Naive thymus-derived CD8-positive, alpha-beta T cell (primary cell): ENCODE data around the gene ACBD5. TPM values are rescaled to one million over a fixed set of nuclear protein-coding genes. Genes with fewer than 3 reads are reported as not detected.
A peak's percentile ranks its signal among the peaks of the same experiment; 100 is the strongest.
"Not testable (repeated sequence)": the region's sequence is repeated elsewhere in the genome, so short reads cannot be mapped to it uniquely, and the experiment has no call there.

Experiments
- ATAC-seq, 2 donors: fragments of 150-1000 bp; cut with Tn5 transposase in 1 of 2; sonication (Bioruptor Pico), chemical (Tn5 transposase) in 1 of 2; 1 replicate in 1 of 2; 2 replicates in 1 of 2; pipeline ENCODE4 v1.10.0; 2021; ENCODE audit warnings: mild to moderate bottlenecking in 2 of 2, moderate library complexity in 2 of 2
- POLR2A ChIA-PET: fragments of 350-600 bp; sonication (Branson Sonifier 250); formaldehyde crosslinking; loops from one replicate; lab custom pipeline; 2021; ENCODE audit warnings: antibody characterized with exemption; lab: Charles Lee
- DNase-seq, 10 donors: peaks; one replicate each; pipeline versions ENCODE4 v3.0.0 to v3.0.0-alpha.2; 2020 to 2022
- H3K27ac Mint-ChIP-seq, 10 donors: one replicate each; pipeline ENCODE4 v1.8.0; 2020 to 2022; ENCODE audit warnings: mild to moderate bottlenecking in 10 of 10, mixed read lengths in 10 of 10, moderate library complexity in 4 of 10, inconsistent platforms in 1 of 10
- H3K27me3 Mint-ChIP-seq, 5 donors: one replicate each; pipeline ENCODE4 v1.8.0; 2021 to 2022; ENCODE audit warnings: mixed read lengths in 5 of 5
- H3K36me3 Mint-ChIP-seq, 3 donors: one replicate each; pipeline ENCODE4 v1.8.0; 2020 to 2022; ENCODE audit warnings: mixed read lengths in 3 of 3, mild to moderate bottlenecking in 2 of 3, inconsistent platforms in 1 of 3
- H3K4me1 Mint-ChIP-seq, 4 donors: one replicate each; pipeline ENCODE4 v1.8.0; 2021 to 2022; ENCODE audit warnings: mixed read lengths in 4 of 4
- H3K4me3 Mint-ChIP-seq, 10 donors: one replicate each; pipeline ENCODE4 v1.8.0; 2020 to 2022; ENCODE audit warnings: mild to moderate bottlenecking in 10 of 10, mixed read lengths in 10 of 10, moderate library complexity in 6 of 10, inconsistent platforms in 1 of 10
- H3K9me3 Mint-ChIP-seq, 9 donors: one replicate each; pipeline ENCODE4 v1.8.0; 2020 to 2022; ENCODE audit warnings: mixed read lengths in 9 of 9, mild to moderate bottlenecking in 3 of 9, inconsistent platforms in 1 of 9, moderate library complexity in 1 of 9
- polyA plus RNA-seq, 3 donors: library from polyadenylated mRNA; unstranded; fragments of 300-500 nt; fragmentation: Illumina TruSeq; gene quantifications; one replicate each; pipeline ENCODE4 v1.2.3, GENCODE V29; 2021
- total RNA-seq, 8 experiments: library from RNA in 2 of 8; stranded (reverse) in 2 of 8; gene quantifications; one replicate each; pipeline ENCODE4 v1.2.3 and lab custom pipeline; 2021 to 2026

Gene ACBD5
- total and polyA plus RNA-seq, 5 experiments from 2014 or later = 7.4 to 23.6 (median 12.1) TPM

- Mint-ChIP-seq H3K36me3 (peaks cover 3 to 30% (median 9%) of the 10 kb centered on the region in 3 donors), H3K4me1 (no peaks in the 10 kb centered on the region), H3K4me3 (no peak overlapping the region), H3K27me3 (no peaks in the 10 kb centered on the region), H3K9me3 (no peaks in the 10 kb centered on the region), H3K27ac (no peak overlapping the region)
- no peak for ATAC-seq
- DNase-seq = no peak
- POLR2A ChIA-PET = no interaction called here
Measured at GRCh38 chr10:27188259-27188658, 52.3 kb downstream of the ACBD5 start.

GRCh38 chr10:27169849-27170248 lies 70.7 kb downstream of the ACBD5 start:
- Mint-ChIP-seq H3K27ac (no peak overlapping the region), H3K4me3 (no peak overlapping the region), H3K36me3 (peaks cover 0 to 62% (median 12%) of the 10 kb centered on the region in 3 donors), H3K9me3 (no peaks in the 10 kb centered on the region), H3K4me1 (no peaks in the 10 kb centered on the region), H3K27me3 (no peaks in the 10 kb centered on the region)
- ATAC-seq (no peak), DNase-seq (no peak)
- POLR2A ChIA-PET = no interaction called here

- H3K4me3 Mint-ChIP-seq = peak overlapping the region in 1 of 10 donors; percentile 31
- peaks cover 14 to 28% (median 24%) of the 10 kb centered on the region in 4 donors for H3K4me1 Mint-ChIP-seq
- POLR2A ChIA-PET = no interaction called here
- ATAC-seq (no peak), DNase-seq (no peak)
- H3K27ac Mint-ChIP-seq = peak overlapping the region in 1 of 10 donors; percentile 34
- peaks cover 15 to 43% (median 18%) of the 10 kb centered on the region in 3 donors for H3K36me3 Mint-ChIP-seq
- H3K9me3 Mint-ChIP-seq = peaks cover 0 to 4% (median 0%) of the 10 kb centered on the region in 9 donors
- H3K27me3 Mint-ChIP-seq = peaks cover 0 to 4% (median 0%) of the 10 kb centered on the region in 5 donors
Measured at GRCh38 chr10:27158421-27158820, 82.2 kb downstream of the ACBD5 start.

GRCh38 chr10:27157150-27157549 lies 83.4 kb downstream of the ACBD5 start:
- DNase-seq (no peak), ATAC-seq (no peak)
- H3K9me3 Mint-ChIP-seq = peaks cover 0 to 4% (median 0%) of the 10 kb centered on the region in 9 donors
- H3K27me3 Mint-ChIP-seq = peaks cover 0 to 4% (median 0%) of the 10 kb centered on the region in 5 donors
- POLR2A ChIA-PET = interaction anchor here (0.7 kb wide), 1 partner anchor 9 kb away, joined by 6 read pairs; no protein-coding TSS in a partner anchor
- H3K36me3 Mint-ChIP-seq = peaks cover 14 to 33% (median 15%) of the 10 kb centered on the region in 3 donors
- peaks cover 24 to 41% (median 36%) of the 10 kb centered on the region in 4 donors for H3K4me1 Mint-ChIP-seq
- peak overlapping the region; percentile 80 to 100 (median 92) for H3K27ac Mint-ChIP-seq
- H3K4me3 Mint-ChIP-seq = peak overlapping the region; percentile 66 to 100 (median 96)

GRCh38 chr10:27156566-27156965 lies 84.0 kb downstream of the ACBD5 start:
- H3K27me3 Mint-ChIP-seq, ATAC-seq, H3K9me3 Mint-ChIP-seq, DNase-seq: not testable (repeated sequence)
- POLR2A ChIA-PET = interaction anchor here (0.7 kb wide), 2 partner anchors 8 to 204 kb away, joined by 6 read pairs; no protein-coding TSS in a partner anchor
- Mint-ChIP-seq H3K4me3 (peak overlapping the region; percentile 74 to 100 (median 98)), H3K27ac (peak overlapping the region in 9 of 10 donors; percentile 97 to 100 (median 100)), H3K4me1 (peaks cover 25 to 43% (median 39%) of the 10 kb centered on the region in 4 donors), H3K36me3 (peaks cover 8 to 27% (median 13%) of the 10 kb centered on the region in 3 donors)

- DNase-seq (peak; percentile 93 to 98 (median 95)), ATAC-seq (peak; percentile 79 to 80)
- peak within 1 kb of the TSS; percentile 92 to 100 (median 98) for H3K4me3 Mint-ChIP-seq
- peaks cover 28 to 55% (median 51%) of the 10 kb centered on the region in 4 donors for H3K4me1 Mint-ChIP-seq
- peaks cover 8 to 22% (median 15%) of the 10 kb centered on the region in 3 donors for H3K36me3 Mint-ChIP-seq
- peaks cover 0 to 4% (median 0%) of the 10 kb centered on the region in 9 donors for H3K9me3 Mint-ChIP-seq
- POLR2A ChIA-PET = interaction anchor here (0.6 to 2.9 kb wide), 12 partner anchors 48 to 1377 kb away, joined by 3 to 41 read pairs (median 6); partner anchors contain the start of genes ACBD5, ANKRD26, PDSS1 and RAB18
- peak within 1 kb of the TSS; percentile 97 to 100 (median 100) for H3K27ac Mint-ChIP-seq
- peaks cover 0 to 4% (median 0%) of the 10 kb centered on the region in 5 donors for H3K27me3 Mint-ChIP-seq
Measured at GRCh38 chr10:27155066-27155754, 85.4 kb downstream of the ACBD5 start, which contains the start of gene MASTL. MASTL (plus strand) TSS chr10:27155352; CDS start chr10:27155427, 75 bp downstream.

GRCh38 chr10:27153845-27154193 lies 86.8 kb downstream of the ACBD5 start:
- Mint-ChIP-seq H3K27ac (peak overlapping the region; percentile 97 to 100 (median 100)), H3K9me3 (peaks cover 0 to 4% (median 0%) of the 10 kb centered on the region in 9 donors), H3K4me3 (peak overlapping the region; percentile 92 to 100 (median 98)), H3K27me3 (peaks cover 0 to 4% (median 0%) of the 10 kb centered on the region in 5 donors), H3K4me1 (peaks cover 28 to 58% (median 56%) of the 10 kb centered on the region in 4 donors), H3K36me3 (peaks cover 8 to 24% (median 14%) of the 10 kb centered on the region in 3 donors)
- POLR2A ChIA-PET = interaction anchor here (0.5 to 2.9 kb wide), 23 partner anchors 11 to 1381 kb away, joined by 3 to 41 read pairs (median 4); partner anchors contain the start of genes ACBD5, ANKRD26, PDSS1 and RAB18
- peak; percentile 1 to 4 for ATAC-seq
- peak in 1 of 10 donors; percentile 2 for DNase-seq

- POLR2A ChIA-PET = interaction anchor here (1.0 to 2.9 kb wide), 11 partner anchors 44 to 1381 kb away, joined by 3 to 41 read pairs (median 7); partner anchors contain the start of genes ACBD5, ANKRD26, PDSS1 and RAB18
- peaks cover 0 to 4% (median 0%) of the 10 kb centered on the region in 9 donors for H3K9me3 Mint-ChIP-seq
- H3K27ac Mint-ChIP-seq = peak overlapping the region; percentile 97 to 100 (median 100)
- peaks cover 28 to 58% (median 56%) of the 10 kb centered on the region in 4 donors for H3K4me1 Mint-ChIP-seq
- no peak for ATAC-seq
- peaks cover 0 to 4% (median 0%) of the 10 kb centered on the region in 5 donors for H3K27me3 Mint-ChIP-seq
- peak overlapping the region; percentile 92 to 100 (median 98) for H3K4me3 Mint-ChIP-seq
- H3K36me3 Mint-ChIP-seq = peaks cover 8 to 24% (median 11%) of the 10 kb centered on the region in 3 donors
- DNase-seq = no peak
Measured at GRCh38 chr10:27153329-27153728, 87.3 kb downstream of the ACBD5 start.

- Mint-ChIP-seq H3K27me3 (peaks cover 0 to 4% (median 0%) of the 10 kb centered on the region in 5 donors), H3K27ac (peak overlapping the region in 9 of 10 donors; percentile 72 to 100 (median 100)), H3K9me3 (peaks cover 0 to 4% (median 0%) of the 10 kb centered on the region in 9 donors), H3K4me3 (peak overlapping the region; percentile 92 to 100 (median 98)), H3K4me1 (peaks cover 29 to 59% (median 58%) of the 10 kb centered on the region in 4 donors), H3K36me3 (peaks cover 8 to 26% (median 10%) of the 10 kb centered on the region in 3 donors)
- ATAC-seq = no peak
- POLR2A ChIA-PET = no interaction called here
- DNase-seq = no peak
Measured at GRCh38 chr10:27152687-27153086, 87.9 kb downstream of the ACBD5 start.

GRCh38 chr10:27150261-27150660 lies 90.3 kb downstream of the ACBD5 start:
- peaks cover 0 to 4% (median 0%) of the 10 kb centered on the region in 5 donors for H3K27me3 Mint-ChIP-seq
- POLR2A ChIA-PET = interaction anchor here (0.6 to 0.7 kb wide), 2 partner anchors 11 to 1479 kb away, joined by 3 to 4 read pairs; no protein-coding TSS in a partner anchor
- peak overlapping the region in 5 of 10 donors; percentile 46 to 65 (median 50) for H3K27ac Mint-ChIP-seq
- peaks cover 8 to 45% (median 15%) of the 10 kb centered on the region in 3 donors for H3K36me3 Mint-ChIP-seq
- DNase-seq = no peak
- peaks cover 0 to 4% (median 0%) of the 10 kb centered on the region in 9 donors for H3K9me3 Mint-ChIP-seq
- peak overlapping the region in 8 of 10 donors; percentile 14 to 71 (median 44) for H3K4me3 Mint-ChIP-seq
- ATAC-seq = no peak
- H3K4me1 Mint-ChIP-seq = peaks cover 25 to 62% (median 54%) of the 10 kb centered on the region in 4 donors

- peaks cover 3 to 68% (median 21%) of the 10 kb centered on the region in 3 donors for H3K36me3 Mint-ChIP-seq
Measured at GRCh38 chr10:27147701-27148100, 92.9 kb downstream of the ACBD5 start.

GRCh38 chr10:27145937-27146336 lies 94.7 kb downstream of the ACBD5 start:
- Mint-ChIP-seq H3K27ac (peak overlapping the region in 1 of 10 donors; percentile 40), H3K36me3 (peaks cover 3 to 80% (median 16%) of the 10 kb centered on the region in 3 donors), H3K4me1 (peaks cover 7 to 31% (median 23%) of the 10 kb centered on the region in 4 donors), H3K9me3 (no peaks in the 10 kb centered on the region), H3K27me3 (no peaks in the 10 kb centered on the region), H3K4me3 (no peak overlapping the region)
- DNase-seq (no peak), ATAC-seq (no peak)
- POLR2A ChIA-PET = interaction anchor here (0.7 kb wide), 1 partner anchor 400 kb away, joined by 3 read pairs; no protein-coding TSS in a partner anchor

More at GRCh38 chr10:27147701-27148100, 92.9 kb downstream of the ACBD5 start:
- POLR2A ChIA-PET = no interaction called here
- peaks cover 13 to 43% (median 37%) of the 10 kb centered on the region in 4 donors for H3K4me1 Mint-ChIP-seq
- no peak for DNase-seq
- no peak for ATAC-seq
- no peaks in the 10 kb centered on the region for H3K27me3 Mint-ChIP-seq
- no peaks in the 10 kb centered on the region for H3K9me3 Mint-ChIP-seq
- H3K4me3 Mint-ChIP-seq = no peak overlapping the region
- peak overlapping the region in 2 of 10 donors; percentile 42 to 44 for H3K27ac Mint-ChIP-seq
